Measurements from ENCODE around the gene ILKAP.

The ILKAP gene

DNA sequence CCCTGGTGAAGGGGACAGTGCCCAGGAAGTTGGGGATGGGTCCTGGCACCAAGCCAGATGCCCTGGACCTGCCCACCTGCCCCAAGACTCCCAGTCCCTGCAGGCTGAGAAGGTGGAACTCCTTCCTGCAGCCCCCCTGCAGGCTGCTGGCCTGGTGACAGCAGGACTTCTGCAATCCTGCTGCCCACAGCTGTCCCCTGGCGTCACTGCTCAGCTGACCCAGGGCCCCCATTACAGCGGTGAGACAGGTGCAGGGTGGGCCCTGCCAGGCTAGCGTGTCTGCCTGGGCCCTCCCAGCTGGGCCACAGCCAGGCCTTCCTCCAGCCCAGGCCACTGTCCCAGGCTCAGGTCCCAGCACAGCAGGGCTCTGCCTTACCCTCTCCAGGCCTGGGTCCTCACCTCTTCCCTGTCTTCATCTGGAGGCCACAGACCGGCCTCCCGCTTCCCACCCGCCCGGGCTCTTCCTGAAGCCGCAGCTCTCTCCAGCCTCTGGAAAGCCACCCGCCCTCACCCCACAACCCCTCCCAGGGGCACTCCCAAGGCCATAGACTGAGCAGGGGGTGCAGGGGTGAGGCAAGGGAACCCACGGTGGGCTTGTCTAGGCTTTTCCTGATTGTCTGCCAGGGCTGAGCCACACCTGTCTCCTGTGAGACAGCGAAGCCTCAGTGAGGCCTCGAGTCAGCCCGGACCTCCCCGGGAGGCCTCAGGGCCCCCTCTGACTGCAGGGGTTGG lies 53.5 kb downstream of the ILKAP start:
- no peak for DNase-seq

DNA sequence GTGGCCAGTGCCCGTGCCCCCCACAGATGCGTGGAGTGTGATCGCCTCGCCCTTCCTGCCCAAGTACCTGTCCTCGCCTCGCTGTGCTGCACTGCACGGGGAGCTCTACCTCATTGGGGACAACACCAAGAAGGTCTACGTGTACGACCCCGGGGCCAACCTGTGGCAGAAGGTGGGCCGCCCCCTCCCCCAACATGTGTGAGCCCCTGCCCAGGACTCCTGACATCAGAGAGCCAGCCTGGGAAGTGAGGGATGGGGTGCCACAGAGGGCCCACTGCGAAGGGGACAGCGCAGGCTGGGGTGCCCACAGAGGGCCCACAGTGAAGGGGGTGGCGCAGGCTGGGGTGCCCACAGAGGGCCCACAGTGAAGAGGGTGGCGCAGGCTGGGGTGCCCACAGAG lies 54.5 kb downstream of the ILKAP start:
- no peak for DNase-seq

DNA sequence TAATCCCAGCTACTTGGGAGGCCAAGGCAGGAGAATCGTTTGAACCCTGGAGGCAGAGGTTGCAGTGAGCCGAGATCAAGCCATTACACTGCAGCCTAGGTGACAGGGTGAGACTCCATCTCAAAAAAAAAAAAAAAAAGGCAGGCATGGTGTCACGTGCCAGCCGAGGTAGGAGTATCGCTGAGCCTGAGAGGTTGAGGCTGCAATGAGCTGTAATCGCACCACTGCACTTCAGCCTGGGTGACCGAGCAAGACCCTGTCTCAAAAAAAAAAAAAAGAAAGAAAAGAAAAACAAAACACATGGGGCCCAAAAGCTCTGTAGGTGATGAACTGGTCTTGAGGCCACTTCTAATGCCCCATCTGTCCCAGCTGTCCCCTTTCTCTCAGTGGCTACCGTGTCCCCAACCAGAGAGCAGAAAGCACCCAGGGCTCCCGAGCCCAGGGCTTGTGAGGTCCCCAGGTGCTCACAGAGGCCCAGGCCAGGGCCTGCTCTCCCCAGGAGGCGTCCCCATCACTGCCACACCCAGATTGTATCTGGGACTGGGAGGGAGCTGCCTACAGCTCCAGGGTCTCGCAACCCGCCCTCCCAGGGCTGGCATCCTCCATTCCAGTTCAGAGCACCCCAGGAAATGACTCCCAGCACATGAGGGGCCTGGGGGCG lies 56.5 kb downstream of the ILKAP start:
- DNase-seq, result no peak

DNA sequence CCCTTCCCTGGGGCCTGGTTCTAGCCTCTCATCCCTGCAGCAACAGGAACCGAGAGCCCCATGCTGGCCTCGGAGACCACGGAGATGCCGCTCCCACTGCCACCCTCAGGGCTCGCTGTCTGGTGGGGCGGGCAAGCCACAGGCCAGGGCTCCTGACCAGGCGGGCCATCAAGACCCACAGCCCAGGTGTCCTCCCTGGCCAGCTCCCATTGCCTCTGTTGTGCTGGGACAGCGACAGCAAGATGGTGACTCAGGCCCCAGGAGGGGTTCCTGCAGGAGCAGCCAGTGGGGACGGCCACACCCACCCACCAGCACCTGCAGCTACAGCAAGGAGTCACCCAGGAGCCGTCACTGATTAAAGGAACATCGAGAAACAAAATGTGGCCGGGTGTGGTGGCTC lies 57.6 kb downstream of the ILKAP start:
- no peak for DNase-seq

DNA sequence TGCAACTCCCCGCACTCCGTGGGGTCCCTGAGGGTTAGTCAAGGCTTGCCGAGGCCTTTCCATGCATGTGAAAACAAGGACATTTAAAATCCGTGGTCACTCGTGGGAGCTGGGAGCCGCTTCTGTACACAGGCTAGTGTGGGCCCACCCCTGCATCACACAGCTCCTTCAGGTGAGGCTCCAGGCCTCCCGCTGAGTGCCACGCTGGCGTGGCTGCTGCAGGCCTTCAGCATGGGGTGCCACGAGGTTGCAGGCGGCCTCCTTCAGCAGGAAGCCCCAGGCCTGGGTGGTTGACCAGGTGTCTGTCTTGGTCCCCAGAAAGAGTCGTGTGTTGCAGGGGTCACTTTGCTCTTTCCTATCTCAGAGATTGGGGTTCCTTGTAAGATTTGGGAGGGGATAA lies 58.4 kb downstream of the ILKAP start:
- DNase-seq, result no peak

DNA sequence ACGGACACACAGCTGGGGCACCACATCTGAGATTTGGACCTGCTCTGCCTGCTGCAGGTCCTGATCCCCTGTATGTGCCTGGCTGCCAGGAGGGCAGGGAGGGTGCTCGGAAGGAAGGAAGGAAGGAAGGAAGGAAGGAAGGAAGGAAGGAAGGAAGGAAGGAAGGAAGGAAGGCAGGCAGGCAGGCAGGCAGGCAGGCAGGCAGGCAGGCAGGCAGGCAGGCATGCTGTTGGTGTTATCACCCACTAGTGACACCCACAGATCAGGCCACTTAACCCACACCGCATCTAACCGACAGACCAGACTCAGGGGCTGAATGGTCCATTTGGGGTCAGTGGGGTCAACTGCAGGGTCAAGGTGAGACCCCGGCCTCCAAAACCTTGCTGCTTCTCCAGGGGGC lies 59.2 kb downstream of the ILKAP start:
- DNase-seq, result no peak

DNA sequence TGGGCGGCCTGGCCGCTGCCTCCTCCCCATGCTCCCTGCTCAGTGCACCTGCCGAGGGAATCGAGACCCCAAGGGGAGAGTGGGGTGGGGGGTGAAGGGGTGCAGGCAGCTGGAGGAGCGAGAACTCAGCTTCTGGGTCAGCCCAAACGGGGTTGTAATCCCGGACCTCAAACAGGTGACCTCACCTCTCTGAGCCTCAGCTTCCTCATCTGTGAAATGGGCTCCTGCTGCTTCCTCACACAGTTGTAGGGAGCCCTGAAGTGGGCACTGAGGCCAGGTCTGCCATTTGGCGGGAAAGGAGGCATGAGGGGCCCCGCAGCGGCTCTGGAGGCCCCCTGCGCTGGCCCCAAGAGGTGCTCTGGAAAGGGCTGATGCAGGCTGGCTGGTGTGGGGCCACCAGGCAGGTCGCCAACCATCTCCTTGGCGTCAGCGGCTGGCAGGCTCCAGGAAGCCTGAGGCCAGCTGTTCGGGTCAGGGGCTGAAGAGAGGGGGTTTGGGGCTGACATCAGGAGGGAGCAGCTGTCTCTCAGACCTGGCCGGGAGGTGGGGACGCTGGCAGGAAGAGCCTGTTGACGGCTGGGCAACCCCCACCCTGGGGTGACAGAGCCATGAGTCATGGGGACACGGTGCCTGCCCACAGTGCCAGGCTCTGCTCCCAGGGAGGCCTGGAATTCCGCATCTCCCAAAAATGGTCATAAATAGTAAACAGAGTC lies 60.1 kb downstream of the ILKAP start:
- no peak for DNase-seq

DNA sequence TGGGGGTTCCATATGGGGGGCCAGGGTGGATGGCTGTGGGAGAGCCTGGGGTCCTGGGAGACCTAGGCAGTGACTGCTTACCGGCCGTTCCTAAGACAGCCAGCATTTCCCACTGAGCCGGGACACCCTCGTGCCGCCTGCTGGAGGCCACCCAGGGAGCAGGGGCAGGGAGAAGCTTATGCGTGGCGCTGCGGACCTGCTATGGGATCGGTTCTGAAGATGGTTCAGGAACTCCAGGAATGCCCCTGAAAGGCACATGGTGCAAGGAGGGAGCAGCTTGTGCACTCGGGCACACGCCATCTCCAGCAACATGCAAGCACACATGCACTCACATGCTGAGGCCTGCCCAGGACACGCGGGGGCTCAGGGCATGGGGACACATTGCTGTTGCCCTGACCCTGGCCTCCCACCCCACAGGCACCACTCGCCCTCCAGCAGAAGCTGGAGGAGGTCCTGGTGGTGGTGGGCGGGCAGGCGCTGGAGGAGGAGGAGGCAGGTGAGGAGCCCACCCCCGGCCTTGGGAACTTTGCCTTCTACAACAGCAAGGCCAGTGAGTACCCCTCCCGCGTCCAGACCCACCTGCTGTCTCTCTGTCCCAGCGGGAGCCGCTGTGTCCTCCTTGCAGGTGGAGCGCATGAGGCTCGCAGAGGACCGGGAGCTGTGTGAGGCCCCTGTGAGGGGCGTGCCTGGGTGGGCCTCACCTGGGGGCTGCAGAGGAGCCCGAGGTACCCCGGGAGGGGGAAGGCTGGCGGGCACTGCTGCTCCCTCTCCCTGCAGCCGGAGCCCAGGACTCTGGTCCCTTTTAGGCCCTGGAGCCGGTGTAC lies 60.9 kb downstream of the ILKAP start:
- no peak for DNase-seq

DNA sequence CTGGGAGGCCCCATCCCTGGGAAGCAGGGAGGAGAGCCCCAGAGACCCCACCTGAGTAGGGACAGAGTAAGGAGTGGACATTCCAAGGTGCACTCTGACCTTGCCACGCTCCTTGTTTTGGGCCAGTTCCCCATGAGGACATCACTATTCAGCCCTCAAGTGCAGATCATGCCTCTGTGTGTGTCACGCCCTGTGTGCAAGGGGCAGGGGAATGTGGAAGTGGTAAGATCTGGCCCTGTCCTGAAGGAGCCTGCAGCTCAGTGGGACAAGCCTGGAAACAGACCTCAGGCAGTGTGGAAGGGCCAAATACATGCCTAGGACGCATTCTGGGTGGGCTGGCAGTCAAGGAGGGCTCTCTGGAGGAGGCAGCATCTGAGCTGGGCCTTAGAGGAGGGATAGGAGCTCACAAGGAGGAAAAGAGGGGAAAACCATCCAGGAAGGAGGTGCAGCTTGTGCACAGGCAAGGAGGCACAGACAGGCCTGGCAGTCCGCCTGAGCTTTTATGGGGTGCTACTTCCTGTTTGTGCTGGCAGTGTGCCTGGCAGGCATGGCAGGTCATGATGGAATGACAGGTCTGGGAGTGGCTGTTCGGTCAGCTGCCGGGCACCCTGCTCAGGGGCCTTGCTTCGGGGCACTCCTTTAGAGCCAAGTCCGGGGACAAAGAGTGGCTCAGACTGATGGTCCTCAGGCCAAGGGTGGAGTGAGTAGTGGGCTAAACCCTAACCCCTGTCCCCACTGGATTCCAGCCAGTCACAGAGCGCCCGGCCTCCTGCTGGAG lies 61.8 kb downstream of the ILKAP start:
- no peak for DNase-seq

DNA sequence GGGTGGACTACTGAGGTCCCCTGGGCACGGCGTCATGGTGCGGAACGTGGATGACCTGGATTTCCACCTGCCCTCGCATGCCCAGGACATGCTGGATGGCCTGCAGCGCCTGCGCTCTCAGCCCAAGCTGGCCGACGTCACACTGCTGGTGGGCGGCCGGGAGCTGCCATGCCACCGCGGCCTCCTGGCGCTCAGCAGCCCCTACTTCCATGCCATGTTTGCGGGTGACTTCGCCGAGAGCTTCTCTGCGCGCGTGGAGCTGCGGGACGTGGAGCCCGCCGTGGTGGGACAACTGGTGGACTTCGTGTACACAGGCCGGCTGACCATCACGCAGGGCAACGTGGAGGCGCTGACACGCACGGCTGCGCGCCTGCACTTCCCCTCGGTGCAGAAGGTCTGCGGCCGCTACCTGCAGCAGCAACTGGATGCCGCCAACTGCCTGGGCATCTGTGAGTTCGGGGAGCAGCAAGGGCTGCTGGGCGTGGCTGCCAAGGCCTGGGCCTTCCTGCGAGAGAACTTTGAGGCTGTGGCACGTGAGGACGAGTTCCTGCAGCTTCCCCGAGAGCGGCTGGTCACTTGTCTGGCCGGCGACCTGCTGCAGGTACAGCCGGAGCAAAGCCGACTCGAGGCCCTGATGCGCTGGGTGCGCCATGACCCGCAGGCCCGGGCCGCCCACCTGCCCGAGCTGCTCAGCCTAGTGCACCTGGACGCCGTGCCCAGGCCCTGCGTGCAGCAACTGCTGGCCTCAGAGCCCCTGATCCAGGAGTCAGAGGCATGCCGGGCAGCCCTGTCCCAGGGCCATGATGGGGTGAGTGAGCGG lies 62.6 kb downstream of the ILKAP start:
- no peak for DNase-seq

DNA sequence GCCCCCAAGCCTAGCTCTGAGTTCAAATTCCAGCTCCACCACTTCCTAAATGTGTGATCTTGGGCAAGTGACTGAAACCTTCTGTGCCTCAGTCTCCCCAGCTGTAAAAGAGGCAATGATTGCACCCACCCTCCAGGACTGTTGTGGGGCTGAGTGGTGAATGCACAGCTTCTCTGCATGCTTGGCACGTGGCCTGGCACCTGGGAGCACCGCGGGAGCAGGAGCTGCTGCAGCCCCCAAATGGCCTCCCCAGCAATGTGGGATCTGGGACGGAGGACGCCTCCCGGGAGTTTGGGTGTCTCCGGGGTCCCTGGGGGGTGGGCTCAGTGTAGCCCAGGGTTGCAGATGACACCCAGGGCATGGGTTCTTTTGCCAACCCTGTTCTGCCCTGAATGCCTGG lies 63.5 kb downstream of the ILKAP start:
- no peak for DNase-seq

DNA sequence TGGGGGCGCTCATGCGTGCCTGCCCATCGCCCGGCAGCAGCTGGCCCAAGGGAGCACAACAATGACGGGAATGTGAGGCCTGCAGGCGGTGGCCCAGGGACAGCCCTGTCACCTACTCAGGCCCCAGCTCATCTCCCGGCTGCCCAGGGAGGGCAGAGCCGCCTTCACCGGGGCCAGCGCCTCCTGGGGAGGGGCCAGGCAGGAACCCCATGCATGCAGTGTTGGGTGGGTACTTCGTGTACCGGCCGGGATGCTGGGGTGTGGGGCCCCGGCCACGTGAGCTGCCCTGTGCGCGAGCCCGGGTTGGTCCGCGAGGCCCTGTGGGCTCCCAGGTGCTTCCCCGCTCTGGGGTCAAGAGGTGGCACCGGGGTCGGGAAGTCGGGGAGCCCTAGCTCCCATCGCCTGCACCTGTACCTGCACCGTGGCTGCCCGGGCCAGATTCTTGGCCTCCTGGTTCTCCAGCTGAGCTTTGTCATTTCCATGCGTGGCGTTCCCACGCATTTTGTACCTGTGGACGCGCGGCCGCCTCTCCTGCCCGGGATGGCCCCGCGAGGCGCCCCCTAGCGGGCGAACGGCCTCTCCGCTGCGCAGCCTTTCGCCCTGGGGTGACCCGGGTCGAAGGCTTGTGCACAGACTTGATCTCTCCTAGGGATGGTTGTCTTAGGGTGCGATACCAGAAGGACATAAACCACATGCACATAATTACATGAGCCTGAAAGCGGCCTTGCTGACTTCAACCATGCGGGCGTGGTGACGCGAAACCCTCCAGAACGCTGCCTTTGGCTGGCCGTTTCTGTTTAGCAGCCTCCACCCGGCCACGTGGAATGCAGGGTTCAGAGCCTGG lies 64.1 kb downstream of the ILKAP start:
- peak; percentile 13 for DNase-seq

DNA sequence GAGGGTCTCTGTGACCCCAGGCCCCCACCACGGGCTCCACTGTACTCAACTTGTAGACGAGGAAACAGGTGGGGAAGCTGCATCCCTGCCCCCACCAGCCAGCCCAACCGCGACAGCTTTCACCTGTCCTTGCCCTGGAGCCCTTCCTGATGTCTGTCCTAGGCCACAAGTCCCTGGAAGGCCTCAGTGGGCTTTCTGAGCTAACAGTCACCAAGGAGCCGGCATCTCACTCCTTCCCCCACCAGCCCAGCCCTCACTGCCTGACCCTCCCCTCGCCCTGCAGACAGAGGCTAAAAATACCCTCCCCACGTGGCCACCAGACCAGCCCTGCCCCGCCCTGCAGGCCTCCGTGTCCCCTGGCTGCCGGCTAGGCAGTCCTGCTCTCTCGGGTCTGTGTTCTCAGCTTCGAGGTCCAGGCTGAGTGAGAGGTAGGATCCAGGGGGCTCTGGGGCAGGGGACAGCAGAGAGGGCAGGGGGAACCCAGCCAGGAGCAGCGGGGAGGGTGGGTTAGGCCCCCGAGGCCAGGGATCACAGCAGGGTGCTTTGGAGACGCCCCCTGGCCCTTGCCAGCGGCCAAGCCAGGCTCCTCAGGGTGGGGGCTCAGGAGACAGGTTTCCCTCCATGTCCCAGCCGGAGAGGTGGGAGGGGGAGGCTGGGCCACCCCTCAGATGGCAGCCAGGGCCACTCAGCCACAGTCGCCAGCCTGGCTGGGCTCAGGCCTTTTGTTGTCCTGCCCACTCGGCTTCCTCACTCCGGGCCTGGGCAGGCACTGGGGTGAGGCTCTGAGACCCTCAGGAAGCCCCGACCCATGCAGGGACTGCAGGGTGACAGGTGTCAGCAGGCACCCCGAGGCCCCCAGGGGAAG lies 64.9 kb downstream of the ILKAP start, which contains the start of gene KLHL30:
TSS of gene KLHL30 (plus strand) at position 338 of the 865 bp plus-strand sequence. CDS start 2,087 bp downstream, outside the sequence.
- no peak for DNase-seq

DNA sequence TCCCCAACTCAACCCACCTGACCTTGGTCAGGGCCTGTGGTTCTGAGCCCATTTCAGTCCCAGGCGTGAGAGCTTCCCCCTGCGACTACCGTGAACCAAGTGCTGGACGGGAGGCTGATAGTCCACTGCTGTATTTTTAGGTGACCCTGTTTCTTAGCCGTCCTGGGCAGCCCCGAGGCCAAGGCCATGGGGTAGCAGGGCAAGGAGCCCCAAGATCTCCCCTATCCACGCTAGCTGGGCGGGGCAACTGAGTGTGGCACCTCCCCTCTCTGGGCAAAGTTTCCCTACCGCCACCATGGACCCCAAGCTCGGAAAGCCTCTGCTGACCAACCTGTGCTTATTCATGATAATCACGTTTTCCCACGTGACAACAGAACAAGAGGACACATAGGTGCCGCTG lies 65.6 kb downstream of the ILKAP start:
- DNase-seq, result no peak

DNA sequence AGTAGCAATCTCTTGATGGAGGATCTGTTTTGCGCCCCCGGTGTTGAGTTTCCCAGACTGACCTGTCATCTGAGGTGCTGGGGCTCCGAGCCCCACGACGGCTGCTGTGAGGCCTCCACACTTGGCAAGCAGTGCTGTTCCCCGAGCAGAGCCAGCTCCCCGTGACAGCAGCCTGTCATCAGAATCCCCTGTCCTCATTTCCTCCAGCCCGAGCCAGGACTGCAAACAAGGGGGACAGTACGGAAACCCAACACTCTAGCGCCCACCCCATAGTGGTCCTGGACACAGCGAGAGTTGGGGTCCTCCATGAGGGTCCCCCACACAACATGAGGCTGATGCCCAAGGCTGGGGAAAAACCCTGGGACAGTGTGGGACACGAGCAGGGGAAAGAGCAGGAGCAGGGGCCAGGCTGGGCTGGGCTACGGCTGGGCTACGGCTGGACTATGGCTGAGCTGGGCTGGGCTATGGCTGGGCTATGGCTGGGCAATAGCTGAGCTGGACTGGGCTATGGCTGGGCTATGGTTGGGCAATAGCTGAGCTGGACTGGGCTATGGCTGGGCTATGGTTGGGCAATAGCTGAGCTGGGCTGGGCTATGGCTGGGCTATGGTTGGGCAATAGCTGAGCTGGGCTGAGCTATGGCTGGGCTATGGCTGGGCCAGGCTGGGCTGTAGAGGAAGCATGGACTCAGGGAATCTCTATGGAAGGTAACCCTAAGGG lies 66.5 kb downstream of the ILKAP start:
- no peak for DNase-seq

DNA sequence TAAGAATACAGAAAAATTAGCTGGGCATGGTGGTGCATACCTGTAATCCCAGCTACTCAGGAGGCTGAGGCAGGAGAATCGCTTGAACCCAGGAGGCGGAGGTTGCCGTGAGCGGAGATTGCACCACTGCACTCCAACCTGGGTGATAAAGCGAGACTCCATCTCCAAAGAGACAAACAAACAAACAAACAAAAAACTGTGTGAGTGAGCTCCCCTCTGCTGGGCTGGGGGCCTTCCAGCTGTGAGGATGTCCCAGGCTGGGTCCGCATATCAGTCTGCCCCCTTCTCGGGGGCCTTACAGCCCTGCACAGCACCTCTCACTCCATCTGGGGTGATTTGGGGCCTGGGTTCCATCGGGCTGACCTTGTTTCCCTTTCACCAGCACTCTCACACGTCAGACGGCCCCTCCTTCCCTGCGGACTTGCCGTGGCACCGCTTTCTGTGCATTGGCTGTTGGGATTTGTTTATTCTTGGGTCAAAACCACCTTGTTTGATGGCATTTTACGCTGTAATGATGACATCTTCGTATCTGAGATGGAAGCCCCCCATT lies 67.8 kb downstream of the ILKAP start:
- DNase-seq, result no peak

DNA sequence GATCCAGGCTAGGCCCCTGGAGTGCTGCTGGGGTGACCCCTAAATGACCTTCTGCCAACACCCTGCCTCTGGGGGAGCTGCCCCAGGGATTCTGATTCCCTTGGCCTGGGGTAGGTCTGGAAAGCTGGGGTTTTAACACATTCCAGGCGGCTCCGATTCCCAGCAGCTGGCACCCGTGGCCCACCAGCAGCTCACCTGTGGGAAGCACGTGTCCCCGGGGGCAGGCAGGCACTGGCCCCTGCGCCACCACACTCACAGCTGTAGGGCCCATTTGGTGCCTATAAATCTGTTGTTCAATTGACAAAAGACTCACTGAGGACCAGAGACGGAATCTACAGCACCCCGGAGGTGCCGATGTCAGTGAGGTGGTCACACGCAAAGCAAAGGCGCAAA lies 69.1 kb downstream of the ILKAP start:
- no peak for DNase-seq
